Skeletal muscle satellite cell (primary cell): ENCODE results near the gene TERT.

Experiments used
- H3K27me3 ChIP-seq: 2 replicates; pipeline ENCODE4 v1.7.0; 2013; ENCODE audit warnings: low read length; ENCODE audit not compliant: control insufficient read depth, insufficient read depth
- H3K36me3 ChIP-seq: 2 replicates; pipeline ENCODE4 v1.7.0; 2013; ENCODE audit warnings: mild to moderate bottlenecking, control low read depth, low read length; ENCODE audit not compliant: insufficient read depth
- H3K4me1 ChIP-seq: 2 replicates; pipeline ENCODE4 v1.7.0; 2013; ENCODE audit warnings: low read length; ENCODE audit not compliant: control insufficient read depth, insufficient read depth
- H3K4me2 ChIP-seq: 2 replicates; pipeline ENCODE4 v1.7.0; 2013; ENCODE audit warnings: mild to moderate bottlenecking, low read length
- H3K4me3 ChIP-seq: 2 replicates; pipeline ENCODE4 v1.7.0; 2013; ENCODE audit warnings: low read length
- H3K9ac ChIP-seq: 2 replicates; pipeline ENCODE4 v1.7.0; 2013; ENCODE audit warnings: mild to moderate bottlenecking, low read depth, low read length, moderate library complexity
- H3K9me3 ChIP-seq: replicated peaks from 2 replicates; pipeline ENCODE4 v1.7.0; 2013; ENCODE audit warnings: mild to moderate bottlenecking, control low read depth, low read length

The TERT gene

DNA sequence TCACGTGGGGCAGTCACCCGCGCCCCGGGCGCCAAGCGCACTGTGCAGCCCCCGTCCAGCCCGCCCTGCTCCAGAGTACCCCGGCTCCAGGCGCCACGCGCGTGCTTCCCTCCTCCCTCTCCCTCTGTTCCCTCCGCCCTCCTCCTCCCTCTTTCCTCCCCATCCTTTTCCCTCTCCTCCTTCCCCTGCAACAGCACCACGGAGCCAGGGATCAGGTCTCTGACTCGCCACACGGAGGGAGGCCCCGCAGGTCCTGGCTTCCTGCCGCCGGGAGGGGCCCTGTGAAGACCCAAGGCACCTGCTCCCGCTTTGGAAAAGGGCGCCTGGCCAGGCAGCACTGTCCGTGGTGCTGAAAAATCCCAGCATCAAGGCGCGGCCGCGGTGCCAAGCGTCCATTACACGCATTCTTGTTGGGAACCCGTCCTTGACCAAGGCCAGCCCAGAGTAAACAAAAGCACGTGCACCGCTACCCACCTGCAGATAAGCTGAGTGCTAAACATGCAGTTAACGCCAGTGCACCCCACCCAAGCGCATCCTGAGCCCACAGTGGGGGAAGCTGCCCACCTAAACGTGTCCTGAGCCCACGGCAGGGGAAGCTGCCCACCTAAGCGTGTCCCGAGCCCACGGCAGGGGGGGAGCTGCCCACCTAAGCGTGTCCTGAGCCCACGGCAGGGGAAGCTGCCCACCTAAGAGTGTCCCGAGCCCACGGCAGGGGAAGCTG, 48.0 kb downstream of the TERT start:
- H3K4me3 ChIP-seq, result no peak overlapping the region
- no peak overlapping the region for H3K9ac ChIP-seq
- no peaks in the 10 kb centered on the region for H3K36me3 ChIP-seq
- no peak overlapping the region for H3K4me2 ChIP-seq
- no peaks in the 10 kb centered on the region for H3K4me1 ChIP-seq
- no peaks in the 10 kb centered on the region for H3K9me3 ChIP-seq
- no peaks in the 10 kb centered on the region for H3K27me3 ChIP-seq

DNA sequence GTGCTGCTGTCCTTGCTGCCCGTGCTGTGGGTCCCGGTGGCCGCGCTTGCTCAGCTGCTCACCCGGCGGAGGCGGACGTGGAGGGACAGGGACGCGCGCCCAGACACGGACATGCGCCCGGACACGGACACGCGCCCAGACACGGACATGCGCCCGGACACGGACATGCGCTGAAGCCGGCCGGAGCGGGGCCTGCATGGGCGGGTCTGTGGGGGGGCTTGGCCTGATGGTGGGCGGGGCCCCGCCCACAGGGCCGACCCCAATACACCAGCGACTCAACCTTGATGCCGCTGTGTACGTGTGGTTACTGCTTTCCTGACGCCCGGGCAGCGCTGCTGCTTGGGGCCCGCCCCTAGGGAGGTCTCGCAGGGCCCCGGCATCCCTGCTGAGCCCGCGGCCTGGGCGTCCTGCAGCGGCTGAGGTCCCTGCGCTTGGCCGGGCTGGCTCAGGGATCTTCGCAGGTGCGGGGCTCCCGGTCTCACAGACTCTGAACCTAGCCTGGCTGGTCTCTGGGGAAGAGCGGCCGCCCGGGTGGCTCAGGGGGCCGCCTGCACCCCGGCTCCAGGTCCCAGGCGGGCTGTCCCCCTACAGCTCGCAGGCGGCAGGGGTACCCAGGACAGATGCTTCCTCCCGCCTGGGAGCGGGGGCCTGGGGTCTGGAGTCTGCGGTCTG, 48.8 kb downstream of the TERT start:
- no peaks in the 10 kb centered on the region for H3K9me3 ChIP-seq
- H3K4me2 ChIP-seq, result no peak overlapping the region
- no peaks in the 10 kb centered on the region for H3K4me1 ChIP-seq
- no peak overlapping the region for H3K9ac ChIP-seq
- H3K4me3 ChIP-seq, result no peak overlapping the region
- H3K27me3 ChIP-seq, result no peaks in the 10 kb centered on the region
- no peaks in the 10 kb centered on the region for H3K36me3 ChIP-seq

DNA sequence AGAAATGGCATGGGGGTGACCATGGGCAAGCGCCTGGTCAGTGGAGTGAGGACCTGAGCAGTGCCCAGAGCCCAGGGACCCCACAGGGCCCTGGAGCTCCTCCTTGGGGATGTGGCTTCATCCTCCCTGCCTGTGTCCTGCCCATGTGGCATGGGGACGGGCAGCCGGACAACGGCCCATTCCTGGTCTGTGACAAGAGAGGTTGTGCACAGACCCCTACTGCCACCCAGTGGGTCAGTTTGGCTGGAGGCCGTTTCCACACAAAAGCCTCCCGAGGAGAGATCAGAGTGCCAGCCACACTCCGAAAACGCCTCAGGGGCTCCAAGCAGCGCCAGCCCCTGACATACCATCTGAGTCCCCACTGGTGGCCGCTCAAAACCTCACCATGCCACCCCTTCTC, 49.9 kb downstream of the TERT start:
- no peaks in the 10 kb centered on the region for H3K27me3 ChIP-seq
- H3K9ac ChIP-seq, result no peak overlapping the region

DNA sequence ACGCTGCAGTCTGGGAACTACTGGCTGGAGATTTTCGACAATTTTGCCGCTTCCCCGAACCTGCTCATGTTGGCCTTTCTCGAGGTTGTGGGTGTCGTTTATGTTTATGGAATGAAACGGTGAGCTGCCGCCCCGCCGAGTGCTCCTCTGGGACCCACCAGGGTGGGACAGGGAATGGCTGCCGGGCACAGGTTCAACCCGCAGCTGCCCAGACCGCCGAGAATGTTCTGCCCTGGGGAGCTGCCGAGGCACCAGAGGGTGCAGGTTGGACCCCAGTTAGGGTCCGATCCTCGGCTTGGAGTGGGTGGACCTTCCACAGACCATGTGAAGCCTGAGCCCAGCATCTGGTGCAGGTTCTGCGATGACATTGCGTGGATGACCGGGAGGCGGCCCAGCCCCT, 50.6 kb downstream of the TERT start:
- Histone ChIP-seq H3K4me2 (no peak overlapping the region), H3K9ac (no peak overlapping the region), H3K9me3 (no peaks in the 10 kb centered on the region), H3K36me3 (no peaks in the 10 kb centered on the region), H3K4me3 (no peak overlapping the region), H3K27me3 (no peaks in the 10 kb centered on the region), H3K4me1 (no peaks in the 10 kb centered on the region)

More for the DNA sequence above, 49.9 kb downstream of the TERT start:
- no peaks in the 10 kb centered on the region for H3K9me3 ChIP-seq
- H3K36me3 ChIP-seq, result no peaks in the 10 kb centered on the region
- H3K4me1 ChIP-seq, result no peaks in the 10 kb centered on the region
- H3K4me2 ChIP-seq, result no peak overlapping the region
- no peak overlapping the region for H3K4me3 ChIP-seq

DNA sequence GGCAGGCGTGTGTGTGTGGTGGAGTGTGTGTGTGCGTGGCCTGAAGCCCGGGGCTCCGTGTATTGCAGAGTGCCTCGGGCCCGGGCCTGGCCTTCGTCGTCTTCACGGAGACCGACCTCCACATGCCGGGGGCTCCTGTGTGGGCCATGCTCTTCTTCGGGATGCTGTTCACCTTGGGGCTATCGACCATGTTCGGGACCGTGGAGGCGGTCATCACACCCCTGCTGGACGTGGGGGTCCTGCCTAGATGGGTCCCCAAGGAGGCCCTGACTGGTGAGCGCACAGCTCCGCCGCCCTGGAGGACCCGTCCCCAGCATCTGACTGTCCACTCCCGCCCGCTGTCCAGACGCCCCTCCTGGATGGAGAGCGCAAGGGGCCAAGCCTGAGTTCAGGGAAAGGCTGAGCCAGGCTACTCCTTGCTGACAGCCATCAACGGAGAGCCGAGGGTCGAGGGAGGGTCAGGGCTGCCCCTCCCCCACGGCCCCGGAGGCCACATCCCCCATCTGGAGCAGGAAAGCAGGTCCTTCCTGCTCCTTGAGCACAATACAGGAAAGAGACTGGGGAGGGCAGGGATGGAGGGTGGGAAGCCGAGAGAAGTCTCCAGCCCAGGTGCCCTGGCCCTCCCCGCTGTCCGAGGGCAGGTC, 51.3 kb downstream of the TERT start:
- Histone ChIP-seq H3K27me3 (no peaks in the 10 kb centered on the region), H3K4me3 (no peak overlapping the region), H3K9me3 (no peaks in the 10 kb centered on the region), H3K4me1 (no peaks in the 10 kb centered on the region), H3K9ac (no peak overlapping the region), H3K36me3 (no peaks in the 10 kb centered on the region), H3K4me2 (no peak overlapping the region)

DNA sequence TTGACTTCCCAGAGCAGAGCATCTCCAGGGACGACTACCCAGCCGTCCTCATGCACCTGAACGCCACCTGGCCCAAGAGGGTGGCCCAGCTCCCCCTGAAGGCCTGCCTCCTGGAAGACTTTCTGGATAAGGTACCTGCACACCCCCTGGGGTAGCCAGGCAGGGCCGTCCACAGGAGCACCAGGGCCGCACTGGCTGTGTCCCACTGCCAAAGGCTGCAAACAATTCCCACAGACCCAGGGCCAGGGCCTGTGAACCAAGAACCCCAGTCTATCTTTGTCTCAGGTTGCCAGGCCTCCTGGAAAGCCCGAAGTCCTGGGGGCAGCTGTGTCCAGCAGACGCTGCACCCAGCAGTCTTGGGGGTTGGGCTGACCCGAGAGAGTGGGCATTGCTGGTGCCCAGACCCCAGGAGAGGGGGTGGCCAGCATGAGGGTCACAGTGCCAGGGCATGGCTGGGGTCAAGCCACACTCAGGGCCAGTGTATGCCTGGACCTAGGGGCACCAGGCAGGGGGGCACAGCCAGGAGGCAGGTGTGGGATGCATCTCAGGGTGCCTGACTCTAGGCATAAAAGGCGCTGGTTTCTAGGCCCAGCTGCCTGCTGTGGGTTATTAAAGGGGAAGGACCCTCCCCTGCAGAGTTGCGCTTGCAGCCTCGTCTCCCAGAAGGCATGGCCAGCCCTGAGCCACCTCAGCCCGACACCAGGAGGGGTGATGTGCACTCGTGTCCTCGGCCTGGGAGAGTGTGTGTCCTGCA, 52.0 kb downstream of the TERT start:
- H3K27me3 ChIP-seq, result no peaks in the 10 kb centered on the region
- no peaks in the 10 kb centered on the region for H3K9me3 ChIP-seq
- no peaks in the 10 kb centered on the region for H3K4me1 ChIP-seq
- no peak overlapping the region for H3K4me2 ChIP-seq
- H3K9ac ChIP-seq, result no peak overlapping the region
- H3K4me3 ChIP-seq, result no peak overlapping the region
- no peaks in the 10 kb centered on the region for H3K36me3 ChIP-seq

DNA sequence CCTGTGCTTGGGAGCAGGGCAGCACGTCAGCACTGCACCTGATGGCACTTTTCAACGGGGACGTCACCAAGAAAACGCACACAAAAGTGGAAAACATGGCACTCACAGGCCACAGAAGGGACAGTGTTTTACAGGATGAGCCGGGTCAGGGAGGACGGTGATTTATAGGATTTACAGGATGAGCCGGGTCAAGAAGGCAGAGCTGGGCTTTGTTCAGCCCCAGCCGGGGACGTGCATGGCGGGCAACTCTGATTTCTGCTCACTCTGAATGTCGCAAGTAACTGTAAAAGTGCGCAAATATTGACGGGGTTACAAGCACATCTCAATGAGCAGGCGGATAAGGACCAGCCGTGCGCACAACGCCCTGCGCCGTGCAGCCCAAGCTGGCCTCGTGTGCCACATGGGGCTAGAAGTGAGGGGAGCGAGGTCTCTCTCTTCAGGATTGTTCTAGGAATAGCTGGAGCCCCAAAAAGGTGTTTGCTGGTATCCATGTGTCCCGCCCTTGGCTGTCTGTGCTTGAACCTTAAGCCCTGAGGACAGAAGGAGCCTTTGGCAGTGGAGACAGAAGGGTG, 53.3 kb downstream of the TERT start:
- no peak overlapping the region for H3K9ac ChIP-seq
- no peak overlapping the region for H3K4me3 ChIP-seq
- no peak overlapping the region for H3K4me2 ChIP-seq
- no peaks in the 10 kb centered on the region for H3K4me1 ChIP-seq
- no peaks in the 10 kb centered on the region for H3K36me3 ChIP-seq
- no peaks in the 10 kb centered on the region for H3K9me3 ChIP-seq
- H3K27me3 ChIP-seq, result no peaks in the 10 kb centered on the region

DNA sequence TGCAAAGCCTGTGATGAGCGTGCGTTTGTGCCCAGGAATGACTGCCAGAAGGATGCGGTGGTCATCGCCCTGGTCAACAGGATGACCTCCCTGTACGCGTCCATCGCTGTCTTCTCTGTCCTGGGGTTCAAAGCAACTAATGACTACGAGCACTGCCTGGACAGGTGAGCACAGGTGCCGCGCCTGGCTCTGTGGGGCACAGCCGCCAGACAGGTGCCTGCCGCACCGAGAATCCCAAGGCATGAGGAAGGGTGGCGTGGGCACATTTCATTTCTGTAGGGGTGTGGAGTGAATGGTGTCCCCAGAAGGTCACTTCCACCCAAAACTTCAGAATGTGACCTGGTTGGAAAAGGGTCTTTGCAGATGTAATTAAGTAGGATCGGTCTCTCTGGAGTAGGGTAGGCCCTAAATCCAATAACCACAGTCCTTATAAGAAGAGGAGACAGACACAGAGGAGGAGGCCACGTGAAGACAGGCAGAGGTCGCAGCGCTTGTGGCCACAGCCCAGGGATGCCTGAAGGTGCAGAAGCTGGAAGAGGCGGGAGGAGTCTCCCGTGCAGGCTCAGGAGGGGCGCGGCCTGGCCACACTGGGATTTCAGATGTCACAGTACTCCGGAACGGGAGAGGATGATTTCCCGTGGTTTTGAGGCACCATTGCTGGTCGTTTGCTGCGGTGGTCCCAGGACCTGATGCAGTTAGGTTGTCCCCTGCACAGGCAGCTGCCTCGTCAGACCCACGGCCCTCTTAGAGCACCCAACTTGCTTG, 54.2 kb downstream of the TERT start:
- Histone ChIP-seq H3K4me3 (no peak overlapping the region), H3K4me2 (no peak overlapping the region), H3K27me3 (no peaks in the 10 kb centered on the region), H3K9ac (no peak overlapping the region), H3K4me1 (no peaks in the 10 kb centered on the region), H3K36me3 (no peaks in the 10 kb centered on the region), H3K9me3 (peaks cover 8% of the 10 kb centered on the region)

DNA sequence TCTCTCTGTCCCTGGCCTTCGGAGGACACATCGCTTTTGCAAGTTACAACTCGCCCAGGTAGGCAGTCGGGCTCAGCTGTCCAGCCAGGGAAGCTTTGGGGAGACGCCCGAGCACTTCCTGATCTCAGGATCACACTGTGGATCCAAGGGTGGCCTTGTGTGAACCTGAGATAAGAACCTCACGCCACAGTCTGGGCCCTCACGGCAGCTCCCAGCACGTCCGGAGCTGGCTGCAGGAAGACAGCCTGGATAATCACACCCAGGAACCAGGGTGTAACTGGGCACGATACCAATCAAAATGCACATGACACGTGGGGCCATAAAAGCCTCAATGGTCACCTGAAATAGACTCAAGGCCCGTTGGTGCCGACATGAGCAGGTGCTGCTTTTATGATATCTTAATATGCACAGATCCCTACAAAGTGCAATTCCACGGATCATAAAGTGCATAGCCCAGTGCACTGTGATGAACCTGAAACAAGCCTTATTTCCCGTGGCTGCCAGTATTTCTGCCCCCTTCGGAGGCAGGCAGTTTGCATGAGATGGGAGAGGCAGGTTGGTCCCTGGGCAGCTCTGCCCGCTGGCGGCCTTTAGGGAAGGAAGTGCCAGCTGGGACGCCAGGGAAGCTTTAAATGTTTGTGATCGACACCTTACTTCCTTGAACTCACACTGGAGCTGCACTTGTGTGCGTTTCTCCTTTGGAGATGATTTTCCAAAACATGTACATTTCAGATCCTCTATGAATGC, 55.2 kb downstream of the TERT start:
- no peak overlapping the region for H3K4me2 ChIP-seq
- no peaks in the 10 kb centered on the region for H3K4me1 ChIP-seq
- H3K4me3 ChIP-seq, result no peak overlapping the region
- H3K36me3 ChIP-seq, result no peaks in the 10 kb centered on the region
- no peaks in the 10 kb centered on the region for H3K27me3 ChIP-seq
- H3K9ac ChIP-seq, result no peak overlapping the region
- H3K9me3 ChIP-seq, result peaks cover 16% of the 10 kb centered on the region

DNA sequence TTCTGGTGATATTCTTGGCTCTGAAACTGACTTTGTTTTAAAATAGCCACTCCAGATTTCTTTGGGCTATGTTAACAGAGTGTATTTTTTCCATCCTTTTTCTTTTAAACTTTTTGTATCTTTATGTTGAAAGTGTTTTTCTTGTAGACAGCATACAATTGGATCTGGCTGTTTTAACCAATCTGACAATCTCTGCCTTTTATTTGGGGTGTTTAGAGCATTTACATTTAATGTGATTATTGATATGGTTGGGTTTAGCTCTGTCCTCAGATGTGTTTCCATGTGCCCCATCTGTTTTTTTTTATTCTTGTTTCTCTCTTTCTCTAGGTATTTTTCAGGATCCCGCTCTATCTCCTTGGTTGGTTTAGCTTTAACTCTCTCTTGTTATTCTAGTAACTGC, 59.0 kb downstream of the TERT start:
- H3K9ac ChIP-seq, result no peak overlapping the region
- peaks cover 16% of the 10 kb centered on the region for H3K9me3 ChIP-seq
- no peak overlapping the region for H3K4me2 ChIP-seq
- H3K27me3 ChIP-seq, result no peaks in the 10 kb centered on the region
- no peak overlapping the region for H3K4me3 ChIP-seq
- H3K4me1 ChIP-seq, result no peaks in the 10 kb centered on the region
- no peaks in the 10 kb centered on the region for H3K36me3 ChIP-seq
